ENCODE measurements around the gene ABHD17B. TPM values are rescaled to one million over a fixed set of nuclear protein-coding genes. Genes with fewer than 3 reads are reported as not detected.
"Not testable (repeated sequence)": the region's sequence is repeated elsewhere in the genome, so short reads cannot be mapped to it uniquely, and the experiment has no call there.

The ABHD17B gene
- total RNA-seq, 6 donors from 2014 or later: 3.9 to 27.3 (median 12.8) TPM

GRCh38 chr9:71909887-71910649 lies 925 bp downstream of the ABHD17B start:
- Histone ChIP-seq H3K27me3 (no peaks in the 10 kb centered on the region), H3K4me3 (peak overlapping the region; percentile 81 to 99 (median 94)), H3K36me3 (peaks cover 0 to 4% (median 0%) of the 10 kb centered on the region in 4 donors), H3K9me3 (no peaks in the 10 kb centered on the region), H3K27ac (peak overlapping the region; percentile 88 to 99 (median 93)), H3K4me1 (peaks cover 23 to 50% (median 31%) of the 10 kb centered on the region in 4 donors)
- DNase-seq (peak; percentile 54 to 91), ATAC-seq (ENCODE audit: low FRiP score in 2 of 2) (peak in 1 of 2 donors; percentile 48)
- 0% methylated on average over 15 to 28 of the region's 47 CpGs for WGBS, 2 donors
- TF ChIP-seq EP300 (IDR thresholded peaks at IDR 0.05) (no peak), CTCF (IDR thresholded peaks at IDR 0.05) (no peak), POLR2AphosphoS5 (IDR thresholded peaks at IDR 0.05) (no peak), POLR2A (IDR thresholded peaks at IDR 0.05) (no peak)

- no peak for ATAC-seq (ENCODE audit: low FRiP score in 2 of 2)
- TF ChIP-seq POLR2A (IDR thresholded peaks at IDR 0.05) (no peak), POLR2AphosphoS5 (IDR thresholded peaks at IDR 0.05) (no peak)
- H3K27me3 ChIP-seq: no peaks in the 10 kb centered on the region
- peaks cover 0 to 4% (median 0%) of the 10 kb centered on the region in 4 donors for H3K36me3 ChIP-seq
- peaks cover 23 to 57% (median 33%) of the 10 kb centered on the region in 4 donors for H3K4me1 ChIP-seq
- H3K9me3 ChIP-seq: no peaks in the 10 kb centered on the region
- no peak for DNase-seq
- 73 to 76% methylated on average over 1 of the region's 1 CpG for WGBS, 2 donors
- no peak overlapping the region for H3K27ac ChIP-seq
- peak overlapping the region in 1 of 4 donors; percentile 81 for H3K4me3 ChIP-seq
Measured at GRCh38 chr9:71908825-71909224, 2.2 kb downstream of the ABHD17B start.

GRCh38 chr9:71904076-71904475 lies 6.9 kb downstream of the ABHD17B start:
- Histone ChIP-seq H3K27ac (no peak overlapping the region), H3K36me3 (peaks cover 0 to 4% (median 0%) of the 10 kb centered on the region in 4 donors), H3K4me3 (no peak overlapping the region), H3K4me1 (peaks cover 8 to 34% (median 13%) of the 10 kb centered on the region in 4 donors), H3K27me3 (no peaks in the 10 kb centered on the region), H3K9me3 (no peaks in the 10 kb centered on the region)
- WGBS, 2 donors: 47 to 60% methylated on average over 2 of the region's 2 CpGs
- no peak for TF ChIP-seq EP300 (IDR thresholded peaks at IDR 0.05)
- TF ChIP-seq POLR2AphosphoS5 (IDR thresholded peaks at IDR 0.05): no peak
- TF ChIP-seq CTCF (IDR thresholded peaks at IDR 0.05): no peak
- TF ChIP-seq POLR2A (IDR thresholded peaks at IDR 0.05): no peak
- DNase-seq (no peak), ATAC-seq (ENCODE audit: low FRiP score in 2 of 2) (no peak)

- WGBS, 2 donors: 53 to 58% methylated on average over 6 of the region's 6 CpGs
- no peaks in the 10 kb centered on the region for H3K9me3 ChIP-seq
- H3K36me3 ChIP-seq: peaks cover 0 to 4% (median 0%) of the 10 kb centered on the region in 4 donors
- no peak overlapping the region for H3K4me3 ChIP-seq
- H3K27me3 ChIP-seq: no peaks in the 10 kb centered on the region
- no peak for ATAC-seq (ENCODE audit: low FRiP score in 2 of 2)
- peaks cover 8 to 35% (median 17%) of the 10 kb centered on the region in 4 donors for H3K4me1 ChIP-seq
- H3K27ac ChIP-seq: no peak overlapping the region
- no peak for DNase-seq
- no peak for TF ChIP-seq POLR2A (IDR thresholded peaks at IDR 0.05)
- TF ChIP-seq EP300 (IDR thresholded peaks at IDR 0.05): no peak
- no peak for TF ChIP-seq CTCF (IDR thresholded peaks at IDR 0.05)
- no peak for TF ChIP-seq POLR2AphosphoS5 (IDR thresholded peaks at IDR 0.05)
Measured at GRCh38 chr9:71901695-71902597, 9.0 kb downstream of the ABHD17B start.

- H3K36me3 ChIP-seq; H3K27me3 ChIP-seq; H3K4me3 ChIP-seq; ATAC-seq (ENCODE audit: low FRiP score in 2 of 2); DNase-seq; H3K9me3 ChIP-seq; H3K27ac ChIP-seq: not testable (repeated sequence)
- peaks cover 20 to 36% (median 24%) of the 10 kb centered on the region in 4 donors for H3K4me1 ChIP-seq
- 88 to 91% methylated on average over 6 of the region's 6 CpGs for WGBS, 2 donors
Measured at GRCh38 chr9:71898756-71899155, 12.2 kb downstream of the ABHD17B start.

Data from upper lobe of left lung (tissue), 6 donors.